Islet of Langerhans (tissue), 1 donor: Measurements from ENCODE around the gene LPAR2.
"Not testable (repeated sequence)": the region's sequence is repeated elsewhere in the genome, so short reads cannot be mapped to it uniquely, and the experiment has no call there.

Experiments
- FAIRE-seq: peaks from one replicate; lab custom pipeline; 2011; peaks lifted over from hg19 to GRCh38; lab: Jason Lieb, UNC

LPAR2 gene

GRCh38 chr19:19630426-19630825 is 2.4 kb upstream of the LPAR2 start:
- FAIRE-seq = no peak

DNA sequence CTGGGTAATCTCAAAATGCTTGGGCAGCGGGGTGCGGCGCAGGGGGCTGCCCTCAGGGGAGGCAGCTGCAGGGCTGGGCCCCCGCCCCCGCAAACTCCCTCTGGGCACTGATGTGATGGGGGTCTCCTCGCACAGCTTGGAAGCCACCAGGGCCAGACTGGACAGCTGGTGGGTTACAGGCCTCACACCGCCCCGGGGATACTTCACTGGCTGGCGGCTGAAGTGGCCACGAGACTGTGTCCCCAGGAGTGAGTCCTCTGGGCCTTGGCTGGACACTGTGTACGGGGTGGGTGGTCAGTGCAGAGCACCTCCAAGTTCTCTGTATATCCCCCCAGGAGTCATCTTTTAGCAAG is 2.0 kb upstream of the LPAR2 start:
- FAIRE-seq = no peak

GRCh38 chr19:19628501-19629134 is 598 bp upstream of the LPAR2 start:
- FAIRE-seq = no peak

- no peak for FAIRE-seq
Observed at GRCh38 chr19:19626516-19627472, 1.2 kb downstream of the LPAR2 start.

- no peak for FAIRE-seq
Observed at GRCh38 chr19:19624032-19624570, 3.9 kb downstream of the LPAR2 start.

- FAIRE-seq = no peak
Observed at GRCh38 chr19:19623383-19623782, 4.6 kb downstream of the LPAR2 start.

DNA sequence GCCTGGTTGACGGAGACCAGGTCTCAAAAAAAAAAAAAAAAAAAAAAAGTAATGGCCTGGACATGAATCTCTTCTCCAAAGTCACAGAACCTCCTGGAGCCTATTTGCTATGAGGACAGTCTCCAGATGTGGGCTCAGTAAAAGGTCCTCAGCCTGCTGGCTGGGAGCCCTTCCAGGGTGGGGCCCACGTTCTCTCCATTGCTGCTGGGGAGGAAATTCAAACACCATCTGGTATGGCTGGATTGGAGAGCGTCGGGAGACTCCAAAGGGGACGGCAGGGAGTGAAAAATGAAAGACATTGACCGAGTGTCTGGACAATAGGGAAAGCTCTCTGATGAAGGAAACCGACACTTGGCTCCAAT is 8.2 kb downstream of the LPAR2 start:
- FAIRE-seq = no peak

DNA sequence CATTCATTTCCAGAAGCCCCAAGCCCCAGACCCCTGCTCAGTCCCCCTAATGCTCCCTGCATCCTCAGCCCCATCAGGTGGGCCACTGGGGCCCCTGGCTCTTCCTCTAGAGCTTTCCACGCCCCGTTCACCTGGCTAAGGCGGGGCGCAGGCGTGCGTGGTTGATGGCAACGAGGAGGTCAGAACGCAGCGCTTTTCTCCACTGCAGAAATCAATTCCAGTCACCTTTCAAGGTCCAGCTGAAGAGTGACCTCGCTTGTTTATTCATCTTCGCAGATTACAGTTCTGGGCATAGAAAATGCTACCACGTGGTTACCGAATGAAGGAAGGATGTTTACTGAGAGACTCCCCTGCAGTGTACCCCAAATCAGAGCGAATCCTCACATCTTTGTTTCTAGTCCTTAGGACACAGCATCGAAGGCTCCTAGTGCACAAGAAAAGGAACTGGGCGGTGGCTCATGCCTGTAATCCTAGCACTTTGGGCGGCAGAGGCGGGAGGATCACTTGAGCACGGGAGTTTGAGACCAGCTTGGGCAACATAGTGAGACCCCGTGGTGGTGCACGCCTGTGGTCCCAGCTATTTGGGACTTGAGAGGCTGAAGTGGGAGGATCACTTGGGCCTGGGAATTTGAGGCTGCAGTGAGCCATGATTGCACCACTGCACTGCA is 8.7 kb downstream of the LPAR2 start:
- no peak for FAIRE-seq

- no peak for FAIRE-seq
Observed at GRCh38 chr19:19618219-19619051, 9.6 kb downstream of the LPAR2 start, which contains the start of gene PBX4. TSS of gene PBX4 (minus strand) at chr19:19618687. CDS start at chr19:19618629, 58 bp downstream.

DNA sequence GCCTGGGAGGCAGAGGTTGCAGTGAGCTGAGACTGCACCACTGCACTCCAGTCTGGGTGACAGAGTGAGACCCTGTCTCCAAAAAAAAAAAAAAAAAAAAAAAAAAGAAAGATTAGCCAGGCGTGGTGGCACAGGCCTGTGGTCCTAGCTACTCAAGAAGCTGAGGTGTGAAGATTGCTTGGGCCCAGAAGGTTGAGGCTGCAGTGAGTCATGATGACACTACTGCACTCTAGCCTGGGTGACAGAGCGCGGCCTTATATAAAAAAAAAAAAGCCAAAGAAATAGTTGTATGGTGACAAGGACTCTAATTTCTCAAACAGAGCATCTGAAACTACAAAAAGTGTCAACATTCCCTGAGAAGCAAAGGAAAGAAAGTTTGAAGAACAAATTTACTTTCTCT is 12.9 kb downstream of the LPAR2 start:
- FAIRE-seq = no peak

GRCh38 chr19:19613506-19613905 is 14.5 kb downstream of the LPAR2 start:
- FAIRE-seq = no peak

DNA sequence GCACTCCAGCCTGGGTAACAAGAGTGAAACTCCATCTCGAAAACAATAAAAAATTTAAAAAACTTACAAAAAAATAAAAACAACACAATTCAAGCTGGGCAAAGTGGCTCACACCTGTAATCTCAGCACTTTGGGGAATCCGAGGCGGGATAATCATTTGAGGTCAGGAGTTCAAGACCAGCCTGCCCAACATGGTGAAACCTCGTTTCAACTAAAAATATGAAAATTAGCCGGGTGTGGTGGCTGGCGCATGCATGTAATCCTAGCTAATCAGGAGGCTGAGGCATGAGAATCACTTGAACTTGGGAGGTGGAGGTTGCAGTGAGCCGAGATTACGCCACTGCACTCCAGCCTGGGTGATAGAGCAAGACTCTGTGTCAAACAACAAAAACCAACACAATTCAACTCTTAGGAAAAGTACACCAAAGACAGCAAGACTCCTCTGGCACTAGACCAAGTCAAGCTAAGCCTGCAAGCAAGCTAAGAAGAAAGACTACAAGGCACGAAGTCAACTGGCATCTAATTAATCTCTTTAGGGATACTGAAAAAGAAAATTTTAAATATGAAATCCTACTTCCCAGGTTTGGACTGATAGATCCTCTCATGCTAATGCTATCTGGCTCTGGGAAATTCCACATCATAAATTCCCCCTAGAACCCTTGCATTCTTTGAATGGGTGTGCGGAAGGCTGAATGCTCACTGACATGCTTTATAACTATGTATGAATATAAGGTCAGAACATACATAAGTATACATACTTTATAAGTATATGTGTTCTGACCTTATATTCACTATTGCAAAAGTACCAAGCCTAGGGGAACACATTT is 17.4 kb downstream of the LPAR2 start:
- no peak for FAIRE-seq

GRCh38 chr19:19606686-19607085 is 21.3 kb downstream of the LPAR2 start:
- FAIRE-seq = not testable (repeated sequence)

DNA sequence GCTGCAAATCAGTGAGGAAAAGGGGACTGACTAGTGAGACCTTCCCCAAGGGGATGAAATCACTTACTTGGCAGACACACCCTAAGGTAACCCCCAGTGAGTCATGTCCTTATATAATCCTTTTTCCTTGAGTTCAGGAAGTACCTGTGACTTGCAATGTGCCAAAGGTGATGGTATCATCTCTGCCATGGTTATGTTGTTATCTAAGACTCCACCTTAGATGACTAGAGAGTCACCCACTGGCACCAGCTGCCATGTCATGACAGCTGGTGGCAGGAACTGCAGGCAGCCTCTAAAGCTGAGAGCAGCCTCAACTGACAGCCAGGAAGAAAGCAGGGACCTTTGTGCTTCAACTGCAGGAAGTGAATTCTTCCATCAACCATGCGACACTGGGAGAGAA is 22.0 kb downstream of the LPAR2 start:
- no peak for FAIRE-seq

- no peak for FAIRE-seq
Observed at GRCh38 chr19:19602713-19603324, 25.2 kb downstream of the LPAR2 start.

DNA sequence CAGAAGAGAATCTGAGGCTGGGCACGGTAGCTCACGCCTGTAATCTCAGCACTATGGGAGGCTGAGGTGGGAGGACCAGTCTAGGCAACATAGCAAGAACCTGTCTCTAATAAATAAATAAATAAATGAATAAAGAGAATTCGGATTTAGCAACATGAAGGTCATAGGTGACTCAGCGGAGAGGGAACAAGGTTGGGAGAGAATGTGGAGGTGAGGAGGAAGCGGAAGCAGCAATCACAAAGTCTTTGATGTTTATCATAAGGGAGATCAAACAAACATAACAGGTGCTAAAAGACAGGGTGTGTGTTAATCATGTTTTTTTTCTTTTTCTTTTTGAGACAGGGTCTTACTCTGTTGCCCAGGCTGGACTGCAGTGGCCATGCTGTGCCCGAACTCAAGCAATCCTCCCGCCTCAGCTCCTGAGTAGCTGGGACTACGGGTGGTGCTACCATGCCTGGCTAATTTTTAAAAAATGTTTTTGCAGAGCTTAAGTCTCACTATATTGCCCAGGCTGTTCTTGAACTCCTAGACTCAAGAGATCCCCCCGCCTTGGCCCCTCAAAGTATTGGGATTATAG is 25.8 kb downstream of the LPAR2 start:
- no peak for FAIRE-seq

GRCh38 chr19:19600793-19601330 is 27.2 kb downstream of the LPAR2 start:
- FAIRE-seq = no peak

- not testable (repeated sequence) for FAIRE-seq
Observed at GRCh38 chr19:19598728-19599451, 29.1 kb downstream of the LPAR2 start.

DNA sequence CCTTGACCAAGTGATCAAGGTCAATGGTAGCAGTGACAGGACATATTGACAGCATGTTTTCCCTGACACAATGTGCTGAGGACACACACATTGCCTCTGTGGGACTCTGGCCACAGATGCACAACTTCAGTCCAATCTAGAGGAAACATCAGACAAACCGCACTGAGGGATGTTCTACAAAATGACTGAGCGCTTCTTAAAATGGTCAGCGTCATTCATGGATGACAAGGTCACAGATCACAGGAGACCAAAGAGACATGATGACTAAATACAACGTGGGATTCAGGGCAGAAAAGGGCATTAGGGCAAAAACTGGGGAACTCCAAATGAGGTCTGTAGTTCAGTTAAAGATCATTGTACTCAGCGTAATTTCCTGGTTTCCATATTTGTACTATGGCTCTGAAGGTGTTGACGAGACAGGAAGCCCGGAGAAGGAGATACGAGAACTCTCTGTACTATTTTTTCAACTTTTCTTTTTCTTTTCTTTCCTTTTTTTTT is 30.2 kb downstream of the LPAR2 start:
- FAIRE-seq = no peak
